ENCODE measurements around the gene ABCD1.

ABCD1 gene

DNA sequence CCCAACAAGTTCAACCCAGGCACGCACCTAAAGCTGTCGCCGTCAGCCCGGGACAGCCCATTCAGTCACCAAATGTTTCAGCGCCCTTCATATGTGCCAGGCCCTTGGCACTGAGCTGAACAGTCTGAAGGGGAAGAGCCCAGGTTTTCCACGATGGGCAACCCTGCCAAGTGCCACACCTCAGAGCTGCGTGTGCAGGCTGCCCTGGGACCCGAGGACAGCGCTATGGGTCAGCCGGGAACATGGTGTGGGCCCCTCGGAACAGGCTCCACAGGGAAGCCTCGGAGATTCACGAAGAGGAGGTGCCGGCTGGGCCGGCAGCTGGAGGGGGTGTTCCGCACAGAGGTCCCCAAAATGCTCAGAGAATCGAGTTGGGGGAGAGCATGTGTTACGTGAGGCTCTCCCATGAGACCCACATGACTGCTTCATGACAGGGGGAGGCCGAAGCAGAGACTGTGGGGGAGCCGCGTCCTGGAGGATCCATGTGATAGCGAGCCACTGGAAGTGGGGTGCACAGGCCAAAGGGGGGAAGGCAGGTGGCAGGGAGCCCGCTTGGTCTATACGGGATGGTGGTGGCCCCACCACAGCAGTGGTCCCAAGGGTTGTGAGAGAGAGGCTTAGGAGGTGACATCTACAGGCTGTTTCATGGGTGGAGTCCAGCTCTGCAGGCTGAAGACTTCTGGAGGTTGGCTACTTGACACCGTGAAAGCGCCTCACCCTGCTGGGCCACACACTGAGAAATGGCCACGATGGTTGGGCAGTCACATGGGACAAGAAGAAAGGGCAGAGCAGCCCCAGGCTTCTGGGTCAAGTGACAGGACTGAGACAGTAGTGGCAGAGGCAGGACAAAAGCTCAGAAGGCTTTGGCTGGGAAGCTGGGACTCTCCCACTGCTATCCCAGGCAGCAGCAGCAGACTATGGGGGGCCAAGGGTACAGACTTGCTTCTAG lies 14.7 kb upstream of the ABCD1 start:
- H4K20me1 ChIP-seq (ENCODE audit: insufficient read depth, low read length) = no peaks in the 10 kb centered on the region
- H3K9me3 ChIP-seq (ENCODE audit: low read length) = no peaks in the 10 kb centered on the region
- no peak overlapping the region for H3K9ac ChIP-seq (ENCODE audit: low read length)
- no peak overlapping the region for H2AFZ ChIP-seq (ENCODE audit: low read length)
- no peak for TF ChIP-seq EZH2 (IDR thresholded peaks at IDR 0.05; ENCODE audit: borderline replicate concordance, low read length)
- TF ChIP-seq, protein P1, sequence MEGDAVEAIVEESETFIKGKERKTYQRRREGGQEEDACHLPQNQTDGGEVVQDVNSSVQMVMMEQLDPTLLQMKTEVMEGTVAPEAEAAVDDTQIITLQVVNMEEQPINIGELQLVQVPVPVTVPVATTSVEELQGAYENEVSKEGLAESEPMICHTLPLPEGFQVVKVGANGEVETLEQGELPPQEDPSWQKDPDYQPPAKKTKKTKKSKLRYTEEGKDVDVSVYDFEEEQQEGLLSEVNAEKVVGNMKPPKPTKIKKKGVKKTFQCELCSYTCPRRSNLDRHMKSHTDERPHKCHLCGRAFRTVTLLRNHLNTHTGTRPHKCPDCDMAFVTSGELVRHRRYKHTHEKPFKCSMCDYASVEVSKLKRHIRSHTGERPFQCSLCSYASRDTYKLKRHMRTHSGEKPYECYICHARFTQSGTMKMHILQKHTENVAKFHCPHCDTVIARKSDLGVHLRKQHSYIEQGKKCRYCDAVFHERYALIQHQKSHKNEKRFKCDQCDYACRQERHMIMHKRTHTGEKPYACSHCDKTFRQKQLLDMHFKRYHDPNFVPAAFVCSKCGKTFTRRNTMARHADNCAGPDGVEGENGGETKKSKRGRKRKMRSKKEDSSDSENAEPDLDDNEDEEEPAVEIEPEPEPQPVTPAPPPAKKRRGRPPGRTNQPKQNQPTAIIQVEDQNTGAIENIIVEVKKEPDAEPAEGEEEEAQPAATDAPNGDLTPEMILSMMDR (IDR thresholded peaks at IDR 0.05; ENCODE audit: low read length) = no peak
- no peak overlapping the region for H3K27ac ChIP-seq (ENCODE audit: low read depth, low read length, poor library complexity, severe bottlenecking)
- no peaks in the 10 kb centered on the region for H3K27me3 ChIP-seq (ENCODE audit: insufficient read depth, low read length)
- no peaks in the 10 kb centered on the region for H3K4me1 ChIP-seq (ENCODE audit: insufficient read depth, low read length, severe bottlenecking)
- H3F3A ChIP-seq (ENCODE audit: insufficient read depth, low read length) = no peaks in the 10 kb centered on the region
- H3K4me2 ChIP-seq (ENCODE audit: low read length) = no peak overlapping the region
- H3K79me2 ChIP-seq (ENCODE audit: insufficient read depth, low read length) = no peaks in the 10 kb centered on the region
- H3K4me3 ChIP-seq (ENCODE audit: low read depth, low read length, poor library complexity, severe bottlenecking) = no peak overlapping the region
- no peaks in the 10 kb centered on the region for H3K9me2 ChIP-seq (ENCODE audit: low read depth, low read length)
- peaks cover 8% of the 10 kb centered on the region for H3K36me3 ChIP-seq (ENCODE audit: insufficient read depth, low read length)

DNA sequence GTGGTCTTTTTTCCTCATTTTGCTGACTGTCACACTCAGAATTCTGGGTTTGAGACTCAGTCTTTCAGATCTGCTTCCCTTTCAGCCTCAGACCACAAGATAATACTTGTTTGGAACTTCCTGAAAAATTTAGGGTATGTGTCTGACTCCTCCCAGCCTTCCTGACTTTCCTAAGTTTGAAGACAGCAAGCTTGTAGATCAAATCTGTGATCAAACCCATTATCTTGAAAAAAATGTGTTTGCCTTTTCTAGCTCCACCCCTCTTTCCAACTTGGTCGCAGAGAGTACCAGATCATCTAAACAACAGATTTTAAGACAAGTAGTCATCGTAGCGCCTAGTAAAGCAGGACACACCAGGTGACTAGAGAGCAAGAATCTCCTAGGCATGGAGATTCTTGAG lies 10.4 kb upstream of the ABCD1 start:
- Histone ChIP-seq H3K36me3 (ENCODE audit: insufficient read depth, low read length) (peaks cover 35% of the 10 kb centered on the region), H3K4me3 (ENCODE audit: low read depth, low read length, poor library complexity, severe bottlenecking) (no peak overlapping the region), H4K20me1 (ENCODE audit: insufficient read depth, low read length) (no peaks in the 10 kb centered on the region), H3K9me2 (ENCODE audit: low read depth, low read length) (no peaks in the 10 kb centered on the region), H3K27me3 (ENCODE audit: insufficient read depth, low read length) (no peaks in the 10 kb centered on the region), H3K4me1 (ENCODE audit: insufficient read depth, low read length, severe bottlenecking) (no peaks in the 10 kb centered on the region), H3K4me2 (ENCODE audit: low read length) (no peak overlapping the region), H2AFZ (ENCODE audit: low read length) (no peak overlapping the region), H3F3A (ENCODE audit: insufficient read depth, low read length) (no peaks in the 10 kb centered on the region), H3K9me3 (ENCODE audit: low read length) (no peaks in the 10 kb centered on the region), H3K79me2 (ENCODE audit: insufficient read depth, low read length) (no peaks in the 10 kb centered on the region), H3K9ac (ENCODE audit: low read length) (no peak overlapping the region), H3K27ac (ENCODE audit: low read depth, low read length, poor library complexity, severe bottlenecking) (no peak overlapping the region)
- TF ChIP-seq, protein P1 (IDR thresholded peaks at IDR 0.05; ENCODE audit: low read length) = no peak
- TF ChIP-seq EZH2 (IDR thresholded peaks at IDR 0.05; ENCODE audit: borderline replicate concordance, low read length) = no peak

DNA sequence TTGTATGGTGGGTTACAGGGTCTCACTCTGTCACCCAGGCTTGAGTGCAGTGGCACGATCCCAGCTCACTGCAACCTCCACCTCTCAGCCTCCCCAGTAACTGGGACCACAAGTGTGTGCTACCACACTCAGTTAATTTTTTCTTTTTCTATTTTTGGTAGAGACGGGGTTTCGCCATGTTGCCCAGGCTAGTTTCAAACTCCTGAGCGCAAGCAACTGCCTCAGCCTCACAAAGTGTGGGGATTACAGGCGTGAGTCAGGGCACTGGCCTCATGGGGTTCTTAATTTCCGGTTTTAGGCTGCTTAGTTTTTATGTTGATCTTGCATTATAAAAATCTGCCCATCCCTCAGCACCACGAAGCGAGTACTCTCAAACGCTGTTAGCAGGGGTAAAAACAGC lies 7.2 kb upstream of the ABCD1 start:
- Histone ChIP-seq H3K4me1 (ENCODE audit: insufficient read depth, low read length, severe bottlenecking) (peaks cover 4% of the 10 kb centered on the region), H3F3A (ENCODE audit: insufficient read depth, low read length) (no peaks in the 10 kb centered on the region), H3K27ac (ENCODE audit: low read depth, low read length, poor library complexity, severe bottlenecking) (no peak overlapping the region), H4K20me1 (ENCODE audit: insufficient read depth, low read length) (no peaks in the 10 kb centered on the region), H3K27me3 (ENCODE audit: insufficient read depth, low read length) (no peaks in the 10 kb centered on the region), H3K9me2 (ENCODE audit: low read depth, low read length) (no peaks in the 10 kb centered on the region), H3K36me3 (ENCODE audit: insufficient read depth, low read length) (peaks cover 56% of the 10 kb centered on the region), H3K4me2 (ENCODE audit: low read length) (no peak overlapping the region), H3K4me3 (ENCODE audit: low read depth, low read length, poor library complexity, severe bottlenecking) (no peak overlapping the region), H3K9ac (ENCODE audit: low read length) (no peak overlapping the region), H3K79me2 (ENCODE audit: insufficient read depth, low read length) (no peaks in the 10 kb centered on the region), H3K9me3 (ENCODE audit: low read length) (no peaks in the 10 kb centered on the region), H2AFZ (ENCODE audit: low read length) (no peak overlapping the region)
- TF ChIP-seq, protein P1 (IDR thresholded peaks at IDR 0.05; ENCODE audit: low read length) = no peak
- no peak for TF ChIP-seq EZH2 (IDR thresholded peaks at IDR 0.05; ENCODE audit: borderline replicate concordance, low read length)

Measured in OCI-LY1 (cell line).